HG03575 (cell line): ENCODE data around the gene MACROD2.
"Not testable (repeated sequence)": the region's sequence is repeated elsewhere in the genome, so short reads cannot be mapped to it uniquely, and the experiment has no call there.

ENCODE experiments used
- ATAC-seq: cut with Tn5 transposase; IDR thresholded peaks from one replicate; pipeline ENCODE4 v1.9.1; 2021; ENCODE audit not compliant: unreplicated experiment, insufficient number of reproducible peaks, low FRiP score; ENCODE audit errors: extremely low read depth

Gene MACROD2

DNA sequence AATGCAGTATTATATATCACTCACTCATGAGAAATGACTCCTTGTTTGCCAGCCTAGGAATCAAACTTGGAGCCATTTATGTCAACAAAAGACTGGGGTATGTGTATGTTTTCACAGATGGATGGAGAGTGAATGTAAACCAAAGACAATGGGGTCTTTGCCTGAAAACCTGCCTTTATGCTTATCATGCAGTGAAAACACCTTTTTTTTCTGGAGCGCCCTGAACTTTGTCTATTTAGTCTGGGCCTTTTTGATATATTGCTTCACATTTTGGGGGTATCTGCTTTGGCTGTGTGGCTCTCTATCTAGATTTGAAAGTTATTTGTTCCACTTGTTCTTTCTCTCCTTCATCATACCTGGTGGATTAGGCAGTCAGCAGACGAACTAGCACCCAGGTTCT is 1190.6 kb downstream of the MACROD2 start:
- no peak for ATAC-seq

DNA sequence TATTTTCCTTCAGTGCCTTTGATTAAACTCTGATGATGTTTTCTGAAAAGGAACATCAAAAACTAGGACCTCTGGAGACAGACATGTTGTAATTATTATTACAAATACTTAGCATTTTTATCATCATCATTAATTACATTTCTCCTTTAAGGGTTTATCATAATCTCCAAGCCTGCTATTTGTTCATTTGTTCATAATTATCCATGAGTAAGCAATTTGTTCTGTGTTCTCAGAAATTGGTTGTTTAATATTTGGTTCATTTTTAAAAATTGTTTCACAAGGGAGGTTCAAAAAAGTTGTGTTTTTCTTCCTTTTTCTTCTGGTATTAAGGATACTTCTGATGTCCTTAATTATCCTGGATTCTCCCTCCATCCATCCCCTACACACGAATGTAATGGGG is 1192.3 kb downstream of the MACROD2 start:
- no peak for ATAC-seq

GRCh38 chr20:15188415-15188814 is 1193.1 kb downstream of the MACROD2 start:
- no peak for ATAC-seq

DNA sequence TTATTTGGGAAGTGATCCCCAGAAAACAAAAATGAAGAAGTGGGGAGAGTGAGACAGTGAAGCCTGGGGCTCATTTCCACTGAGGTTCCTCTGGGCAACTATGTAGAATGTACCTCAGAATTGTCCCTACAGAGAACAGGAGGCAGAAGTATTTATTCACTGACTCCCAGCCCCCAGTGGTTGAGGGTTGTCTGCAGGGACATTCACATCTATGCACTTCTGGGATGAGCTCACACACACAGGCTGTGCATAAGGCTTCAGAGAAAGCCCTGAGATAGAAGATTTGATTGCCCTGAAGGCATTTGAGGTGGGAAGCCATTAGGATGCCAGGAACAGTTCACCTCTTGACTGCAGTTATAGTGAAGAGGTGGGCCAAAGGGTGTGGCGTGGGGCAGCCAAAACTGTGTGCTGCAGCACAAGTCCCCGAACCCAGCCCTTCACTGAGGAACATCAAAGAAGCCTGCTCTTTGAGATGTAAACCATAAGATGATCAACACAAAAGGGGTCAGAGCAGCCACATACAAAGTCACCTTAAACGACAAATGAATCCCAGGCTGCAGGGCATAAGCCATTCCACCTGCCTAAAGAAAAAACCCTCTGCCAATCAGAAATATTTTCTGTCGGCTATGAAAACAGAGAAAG is 1195.9 kb downstream of the MACROD2 start:
- no peak for ATAC-seq

DNA sequence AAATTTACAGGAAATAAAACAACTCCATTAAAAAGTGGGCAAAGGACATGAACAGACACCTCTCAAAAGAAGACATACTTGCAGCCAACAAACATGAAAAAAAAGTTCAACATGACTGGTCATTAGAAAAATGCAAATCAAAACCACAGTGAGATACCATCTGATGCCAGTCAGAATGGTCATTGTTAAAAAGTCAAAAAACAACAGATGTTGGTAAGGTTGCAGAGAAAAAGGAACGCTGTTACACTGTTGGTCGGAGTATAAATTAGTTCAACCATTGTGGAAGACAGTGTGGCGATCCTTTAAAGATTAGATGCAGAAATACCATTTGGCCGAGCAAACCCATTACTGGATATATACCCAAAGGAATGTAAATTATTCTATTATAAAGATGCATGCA is 1200.1 kb downstream of the MACROD2 start:
- ATAC-seq = no peak

- no peak for ATAC-seq
Observed at GRCh38 chr20:15196547-15197255, 1201.4 kb downstream of the MACROD2 start.

DNA sequence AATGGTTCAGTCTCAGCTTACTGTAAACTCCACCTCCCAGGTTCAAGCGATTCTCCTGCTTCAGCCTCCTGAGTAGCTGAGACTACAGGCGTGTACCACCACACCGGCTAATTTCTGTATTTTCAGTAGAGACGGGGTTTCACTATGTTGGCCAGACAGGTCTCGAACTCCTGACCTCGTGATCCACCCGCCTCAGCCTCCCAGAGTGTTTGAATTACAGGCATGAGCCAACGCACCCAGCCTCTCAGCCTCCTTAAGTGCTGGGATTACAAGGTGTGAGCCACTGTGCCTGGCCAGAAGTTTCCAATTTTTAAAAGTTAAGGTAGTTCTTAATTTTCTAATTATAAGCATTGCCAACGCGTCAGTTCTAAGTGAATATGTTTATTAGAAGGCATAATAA is 1202.7 kb downstream of the MACROD2 start:
- ATAC-seq = not testable (repeated sequence)

DNA sequence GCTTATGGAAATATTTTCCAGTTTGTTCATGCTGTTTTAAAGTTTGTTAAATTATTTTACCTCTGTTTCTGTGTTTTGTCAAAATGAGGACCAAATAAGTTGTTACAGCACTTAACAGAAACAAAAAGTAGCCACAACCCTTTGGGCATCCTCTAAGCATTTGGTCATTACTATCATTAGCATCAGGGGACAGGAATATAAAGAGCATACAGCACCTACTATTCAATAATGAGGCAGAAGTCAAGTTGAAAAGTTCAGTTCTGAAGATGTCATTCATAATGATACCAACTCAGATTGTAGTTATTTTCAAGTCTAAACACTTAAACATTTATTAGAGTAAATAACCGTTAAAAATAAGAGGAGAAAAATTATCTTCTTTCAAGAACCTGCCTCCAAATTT is 1204.4 kb downstream of the MACROD2 start:
- ATAC-seq = peak; percentile 27

GRCh38 chr20:15200147-15200565 is 1204.8 kb downstream of the MACROD2 start:
- peak; percentile 45 for ATAC-seq

DNA sequence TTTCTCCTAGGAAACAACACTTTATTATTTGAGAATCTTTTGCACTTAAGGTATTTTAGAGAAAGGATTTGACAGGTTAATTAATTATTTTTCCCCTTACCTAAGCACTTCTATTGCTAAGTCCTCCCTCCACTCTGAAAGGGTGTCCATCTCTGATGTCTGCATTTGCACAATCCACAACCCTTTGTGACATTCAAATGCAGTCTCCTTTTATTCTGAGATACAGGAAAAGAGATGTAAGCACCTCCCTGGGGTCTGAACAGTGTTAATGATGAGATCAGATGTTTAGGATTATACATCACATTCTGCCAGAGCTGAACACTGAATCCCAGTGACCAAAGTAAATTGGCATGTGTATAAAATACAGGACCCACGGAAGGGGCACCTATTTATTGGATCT is 1206.3 kb downstream of the MACROD2 start:
- no peak for ATAC-seq

GRCh38 chr20:15204234-15204633 is 1208.9 kb downstream of the MACROD2 start:
- no peak for ATAC-seq

DNA sequence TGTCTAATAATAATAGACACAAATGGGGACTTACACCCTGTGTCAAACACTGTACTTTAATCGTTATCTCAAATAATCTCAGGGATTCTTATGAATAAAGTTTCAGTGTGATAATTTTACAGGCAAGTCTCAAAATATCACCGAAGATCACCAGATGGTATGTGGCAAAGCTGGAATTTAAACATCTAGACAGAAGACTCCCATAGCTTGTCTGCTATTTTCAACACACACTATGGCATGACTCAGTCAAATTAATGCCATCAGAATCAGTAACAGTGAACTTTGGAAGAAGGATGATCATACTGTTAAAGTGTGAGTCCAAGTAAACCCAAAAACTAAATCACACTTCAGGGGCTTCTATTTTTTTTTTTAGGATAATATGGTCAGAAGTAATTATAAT is 1209.7 kb downstream of the MACROD2 start:
- no peak for ATAC-seq

DNA sequence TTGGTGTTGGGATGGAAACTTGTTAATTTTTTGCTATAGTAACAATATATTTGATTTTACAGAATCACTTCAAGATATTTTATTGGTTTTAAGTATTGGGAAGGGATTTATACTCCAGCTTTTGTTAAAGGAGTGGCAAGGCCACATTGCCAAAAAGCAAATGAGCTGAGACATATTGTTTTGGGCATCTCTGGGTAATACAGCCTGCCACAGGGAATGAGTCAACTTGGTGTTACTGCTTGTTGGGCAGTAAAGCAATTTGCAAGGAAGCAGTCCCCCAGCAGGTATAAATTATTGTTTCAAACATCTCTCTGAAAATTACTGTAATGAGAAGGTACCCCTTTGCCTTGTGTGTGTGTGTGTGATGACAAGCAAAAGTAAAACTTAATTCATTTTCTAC is 1210.4 kb downstream of the MACROD2 start:
- ATAC-seq = no peak

DNA sequence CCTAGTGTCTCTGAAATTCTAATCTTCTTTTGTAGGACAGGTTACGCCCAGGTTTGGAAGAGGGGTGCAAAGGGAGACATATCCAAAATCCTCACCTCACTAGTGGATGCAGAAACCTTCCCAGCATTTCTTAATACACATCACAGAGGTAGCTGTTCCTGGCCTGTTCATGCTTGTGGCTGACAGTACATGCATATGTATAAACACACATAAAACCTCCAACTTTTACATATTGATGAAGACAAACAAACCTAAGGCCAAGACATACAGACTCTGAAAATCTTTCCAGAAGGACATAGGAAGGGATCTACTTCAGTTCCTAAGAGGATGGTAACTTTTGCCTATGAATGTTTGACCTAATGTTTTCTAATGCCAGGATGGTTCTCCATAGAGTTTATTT is 1214.2 kb downstream of the MACROD2 start:
- no peak for ATAC-seq

- no peak for ATAC-seq
Observed at GRCh38 chr20:15214051-15214450, 1218.7 kb downstream of the MACROD2 start.

GRCh38 chr20:15220009-15220656 is 1224.8 kb downstream of the MACROD2 start:
- ATAC-seq = no peak

DNA sequence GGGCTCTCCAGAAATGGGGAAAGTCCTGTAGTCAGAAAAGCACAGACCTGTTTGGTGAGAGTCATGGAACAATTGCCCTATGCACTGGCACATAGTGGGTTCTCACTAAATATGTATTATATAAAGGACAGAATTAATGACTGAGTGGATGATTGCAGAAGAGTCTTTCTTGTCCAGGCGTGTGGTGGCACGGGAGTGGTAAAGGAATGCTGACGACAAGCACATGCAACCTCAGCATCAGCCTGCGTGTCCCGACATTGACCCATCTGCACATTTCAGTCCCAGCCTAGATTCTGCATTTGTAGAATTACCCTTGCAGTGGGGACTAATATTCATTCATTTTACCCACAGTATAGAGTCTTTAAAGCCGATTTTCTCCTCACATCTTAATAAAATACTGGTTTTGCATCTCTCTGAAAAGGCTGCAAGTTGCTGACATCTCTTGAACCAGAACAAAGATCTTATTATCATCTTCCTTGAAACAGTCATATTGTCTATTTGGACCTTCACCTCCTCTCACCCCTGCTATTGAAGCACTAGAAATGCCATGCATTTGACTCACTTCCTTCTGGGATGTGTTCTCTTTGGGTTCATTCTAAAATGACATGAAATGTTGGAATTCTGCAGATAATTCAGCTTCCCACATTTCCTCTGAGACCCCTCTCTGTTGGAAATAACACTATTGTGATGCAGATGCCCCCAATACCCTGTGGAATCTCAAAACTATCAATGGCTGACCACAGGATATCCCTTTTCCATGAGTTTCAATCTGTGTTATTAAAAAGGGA is 1225.7 kb downstream of the MACROD2 start:
- ATAC-seq = no peak

- no peak for ATAC-seq
Observed at GRCh38 chr20:15222502-15223330, 1227.4 kb downstream of the MACROD2 start.

DNA sequence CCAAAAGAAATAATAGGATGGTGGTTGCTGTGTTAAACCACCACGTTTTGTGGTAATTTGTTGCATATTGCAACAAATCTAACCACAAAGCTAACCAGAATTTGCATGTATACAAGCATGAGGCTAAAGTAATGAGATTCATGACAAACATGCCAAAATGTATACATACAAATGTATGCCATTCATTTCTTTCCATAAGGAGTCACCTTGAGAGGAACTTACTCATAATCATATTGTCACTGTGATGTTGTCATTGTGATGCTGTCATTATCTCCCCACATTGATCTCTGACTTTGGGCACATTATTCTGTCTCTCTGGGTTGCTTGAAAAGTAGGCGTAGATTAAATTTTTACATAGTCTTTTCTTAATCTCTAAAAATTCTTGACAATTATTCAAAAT is 1228.9 kb downstream of the MACROD2 start:
- ATAC-seq = no peak
